ENCODE measurements around the gene NOC4L. TPM values are rescaled to one million over a fixed set of nuclear protein-coding genes. Genes with fewer than 3 reads are reported as not detected.

The NOC4L gene
- total and polyA plus RNA-seq, 2 of the 4 experiments (the other 2 are of a cell fraction) = 5.2 to 13.4 TPM

DNA sequence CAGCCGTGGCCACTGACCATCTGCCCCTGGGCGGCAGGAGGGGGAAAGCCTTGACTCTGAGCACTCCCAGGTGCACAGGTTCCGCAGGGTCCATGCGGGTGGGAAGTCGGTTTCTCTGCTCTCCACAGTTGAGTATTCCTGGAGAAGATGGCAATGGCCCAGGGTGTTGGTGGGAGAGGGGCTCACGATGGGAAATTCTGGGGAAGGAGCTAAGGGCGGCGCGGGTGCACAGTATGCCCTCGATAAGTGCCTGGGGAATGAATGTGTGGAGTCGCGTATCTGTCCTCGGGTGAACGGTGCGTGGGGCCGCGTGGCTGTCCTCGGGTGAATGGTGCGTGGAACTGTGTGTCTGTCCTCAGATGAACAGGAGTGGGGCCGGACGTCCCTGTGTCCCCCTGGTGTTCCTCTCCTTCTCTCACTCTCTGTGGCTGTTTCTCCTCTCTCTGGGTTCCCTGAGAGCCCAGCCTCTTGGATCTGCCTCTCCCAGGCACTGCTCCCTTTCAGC lies 38.0 kb downstream of the NOC4L start:
- Histone ChIP-seq H4K20me1 (ENCODE audit: insufficient read depth, low read length) (no peaks in the 10 kb centered on the region; the same call in 1 of the 2 replicates), H3K4me1 (ENCODE audit: control insufficient read depth, insufficient read depth, low read length) (no peaks in the 10 kb centered on the region), H3K23ac (ENCODE audit: low read depth, low read length) (no peak overlapping the region), H4K91ac (ENCODE audit: insufficient read depth, low read depth, low read length) (no peak overlapping the region), H4K8ac (ENCODE audit: low read depth in 2 of 2, low read length in 2 of 2) (no peak overlapping the region), H3K4me2 (ENCODE audit: low read depth, low read length) (no peak overlapping the region), H3K4ac (ENCODE audit: low read depth, low read length) (no peak overlapping the region), H2BK5ac (ENCODE audit: low read depth, low read length, poor library complexity, severe bottlenecking) (no peak overlapping the region), H3K9ac (ENCODE audit: low read depth, low read length) (no peak overlapping the region), H2AFZ (replicated peaks; ENCODE audit: low read length, poor library complexity) (peak overlapping the region; percentile 21), H3K56ac (ENCODE audit: extremely low read depth, insufficient read depth, low read length) (no peak overlapping the region), H3K27me3 (ENCODE audit: control insufficient read depth, insufficient read depth, low read length) (peaks cover 44% of the 10 kb centered on the region), H3K27ac (ENCODE audit: insufficient read depth, low read length) (no peak overlapping the region), H3K14ac (replicated peaks; ENCODE audit: low read depth, low read length) (no peak overlapping the region), H3K79me1 (ENCODE audit: low read depth in 1 of 2, low read length in 2 of 2) (no peaks in the 10 kb centered on the region), H2AK9ac (replicated peaks; ENCODE audit: low read depth, low read length, poor library complexity) (no peak overlapping the region), H3K9me1 (ENCODE audit: insufficient read depth, low read length) (no peaks in the 10 kb centered on the region), H3K4me3 (ENCODE audit: insufficient read depth, low read depth, low read length) (no peak overlapping the region), H2BK20ac (ENCODE audit: low read depth, low read length) (no peak overlapping the region), H3K9me3 (ENCODE audit: control insufficient read depth, insufficient read depth, low read length) (no peaks in the 10 kb centered on the region; the same call in 1 of the 2 replicates), H4K5ac (ENCODE audit: low read depth, low read length) (no peak overlapping the region), H2BK15ac (ENCODE audit: low read depth, low read length) (no peak overlapping the region), H3K18ac (ENCODE audit: low read depth, low read length) (no peak overlapping the region), H2BK120ac (ENCODE audit: low read depth, low read length) (no peak overlapping the region), H3K36me3 (ENCODE audit: control insufficient read depth, insufficient read depth, low read length) (no peaks in the 10 kb centered on the region), H2AK5ac (ENCODE audit: low read depth, low read length) (no peak overlapping the region)
- no TSS peak for BruUV-seq (replicated peaks)
- TF ChIP-seq, protein P1, sequence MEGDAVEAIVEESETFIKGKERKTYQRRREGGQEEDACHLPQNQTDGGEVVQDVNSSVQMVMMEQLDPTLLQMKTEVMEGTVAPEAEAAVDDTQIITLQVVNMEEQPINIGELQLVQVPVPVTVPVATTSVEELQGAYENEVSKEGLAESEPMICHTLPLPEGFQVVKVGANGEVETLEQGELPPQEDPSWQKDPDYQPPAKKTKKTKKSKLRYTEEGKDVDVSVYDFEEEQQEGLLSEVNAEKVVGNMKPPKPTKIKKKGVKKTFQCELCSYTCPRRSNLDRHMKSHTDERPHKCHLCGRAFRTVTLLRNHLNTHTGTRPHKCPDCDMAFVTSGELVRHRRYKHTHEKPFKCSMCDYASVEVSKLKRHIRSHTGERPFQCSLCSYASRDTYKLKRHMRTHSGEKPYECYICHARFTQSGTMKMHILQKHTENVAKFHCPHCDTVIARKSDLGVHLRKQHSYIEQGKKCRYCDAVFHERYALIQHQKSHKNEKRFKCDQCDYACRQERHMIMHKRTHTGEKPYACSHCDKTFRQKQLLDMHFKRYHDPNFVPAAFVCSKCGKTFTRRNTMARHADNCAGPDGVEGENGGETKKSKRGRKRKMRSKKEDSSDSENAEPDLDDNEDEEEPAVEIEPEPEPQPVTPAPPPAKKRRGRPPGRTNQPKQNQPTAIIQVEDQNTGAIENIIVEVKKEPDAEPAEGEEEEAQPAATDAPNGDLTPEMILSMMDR (conservative IDR thresholded peaks at IDR 0.05; ENCODE audit: low read depth, low read length) = no peak
- TF ChIP-seq RAD21 (IDR thresholded peaks at IDR 0.05; ENCODE audit: low read length) (no peak), MAZ (IDR thresholded peaks at IDR 0.05; ENCODE audit: borderline replicate concordance, low read depth, low read length) (no peak), SMC3 (IDR thresholded peaks at IDR 0.05; ENCODE audit: low read depth, low read length) (no peak), CEBPB (IDR thresholded peaks at IDR 0.05; ENCODE audit: low read depth, low read length) (no peak), MXI1 (IDR thresholded peaks at IDR 0.05; ENCODE audit: borderline replicate concordance, low read depth, low read length) (no peak), RCOR1 (IDR thresholded peaks at IDR 0.05; ENCODE audit: insufficient replicate concordance, low read length) (no peak), NFE2L2 (IDR thresholded peaks at IDR 0.05; ENCODE audit: low read depth, low read length) (no peak), CHD1 (IDR thresholded peaks at IDR 0.05; ENCODE audit: low read depth, low read length) (no peak), POLR2A (IDR thresholded peaks at IDR 0.05; ENCODE audit: low read depth, low read length) (no peak), FOS (IDR thresholded peaks at IDR 0.05; ENCODE audit: low read depth, low read length) (no peak), BHLHE40 (IDR thresholded peaks at IDR 0.05; ENCODE audit: low read depth, low read length) (no peak), RFX5 (IDR thresholded peaks at IDR 0.05; ENCODE audit: low read depth, low read length) (no peak)
- TF ChIP-seq, protein P2, sequence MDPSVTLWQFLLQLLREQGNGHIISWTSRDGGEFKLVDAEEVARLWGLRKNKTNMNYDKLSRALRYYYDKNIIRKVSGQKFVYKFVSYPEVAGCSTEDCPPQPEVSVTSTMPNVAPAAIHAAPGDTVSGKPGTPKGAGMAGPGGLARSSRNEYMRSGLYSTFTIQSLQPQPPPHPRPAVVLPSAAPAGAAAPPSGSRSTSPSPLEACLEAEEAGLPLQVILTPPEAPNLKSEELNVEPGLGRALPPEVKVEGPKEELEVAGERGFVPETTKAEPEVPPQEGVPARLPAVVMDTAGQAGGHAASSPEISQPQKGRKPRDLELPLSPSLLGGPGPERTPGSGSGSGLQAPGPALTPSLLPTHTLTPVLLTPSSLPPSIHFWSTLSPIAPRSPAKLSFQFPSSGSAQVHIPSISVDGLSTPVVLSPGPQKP (IDR thresholded peaks at IDR 0.05; ENCODE audit: borderline replicate concordance, low read depth, low read length) = no peak
- TF ChIP-seq, protein P3, sequence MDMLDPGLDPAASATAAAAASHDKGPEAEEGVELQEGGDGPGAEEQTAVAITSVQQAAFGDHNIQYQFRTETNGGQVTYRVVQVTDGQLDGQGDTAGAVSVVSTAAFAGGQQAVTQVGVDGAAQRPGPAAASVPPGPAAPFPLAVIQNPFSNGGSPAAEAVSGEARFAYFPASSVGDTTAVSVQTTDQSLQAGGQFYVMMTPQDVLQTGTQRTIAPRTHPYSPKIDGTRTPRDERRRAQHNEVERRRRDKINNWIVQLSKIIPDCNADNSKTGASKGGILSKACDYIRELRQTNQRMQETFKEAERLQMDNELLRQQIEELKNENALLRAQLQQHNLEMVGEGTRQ (IDR thresholded peaks at IDR 0.05; ENCODE audit: low read depth, low read length) = no peak
- in situ Hi-C loops (cut with MboI; ENCODE audit: low sequenced_read_pairs) (no loop called here), dilution Hi-C loops (cut with HindIII; ENCODE audit: low sequenced_read_pairs, unreplicated experiment) (no loop called here), intact Hi-C loops (cut with micrococcal nuclease) (no loop called here)
- ChIA-PET POLR2A (ENCODE audit: unreplicated experiment) (no interaction called here), CTCF (no interaction called here)
- DNase-seq (no peak), ATAC-seq (ENCODE audit: low read depth) (no peak)
- 100% methylated on average over 3 of the region's 21 CpGs; no CpG with 5 or more reads in 1 of the 2 experiments for WGBS, 2 experiments (ENCODE audit: extremely low coverage in 2 of 2, insufficient read length in 1 of 2)
